Glomerular visceral epithelial cell (primary cell): ENCODE results near the gene STARD3.
A peak's percentile ranks its signal among the peaks of the same experiment; 100 is the strongest.
"Not testable (repeated sequence)": the region's sequence is repeated elsewhere in the genome, so short reads cannot be mapped to it uniquely, and the experiment has no call there.

Source experiments
- DNase-seq: peaks from one replicate; pipeline ENCODE4 v3.0.0-alpha.2; 2016; ENCODE audit errors: extremely low spot score

STARD3 gene

DNA sequence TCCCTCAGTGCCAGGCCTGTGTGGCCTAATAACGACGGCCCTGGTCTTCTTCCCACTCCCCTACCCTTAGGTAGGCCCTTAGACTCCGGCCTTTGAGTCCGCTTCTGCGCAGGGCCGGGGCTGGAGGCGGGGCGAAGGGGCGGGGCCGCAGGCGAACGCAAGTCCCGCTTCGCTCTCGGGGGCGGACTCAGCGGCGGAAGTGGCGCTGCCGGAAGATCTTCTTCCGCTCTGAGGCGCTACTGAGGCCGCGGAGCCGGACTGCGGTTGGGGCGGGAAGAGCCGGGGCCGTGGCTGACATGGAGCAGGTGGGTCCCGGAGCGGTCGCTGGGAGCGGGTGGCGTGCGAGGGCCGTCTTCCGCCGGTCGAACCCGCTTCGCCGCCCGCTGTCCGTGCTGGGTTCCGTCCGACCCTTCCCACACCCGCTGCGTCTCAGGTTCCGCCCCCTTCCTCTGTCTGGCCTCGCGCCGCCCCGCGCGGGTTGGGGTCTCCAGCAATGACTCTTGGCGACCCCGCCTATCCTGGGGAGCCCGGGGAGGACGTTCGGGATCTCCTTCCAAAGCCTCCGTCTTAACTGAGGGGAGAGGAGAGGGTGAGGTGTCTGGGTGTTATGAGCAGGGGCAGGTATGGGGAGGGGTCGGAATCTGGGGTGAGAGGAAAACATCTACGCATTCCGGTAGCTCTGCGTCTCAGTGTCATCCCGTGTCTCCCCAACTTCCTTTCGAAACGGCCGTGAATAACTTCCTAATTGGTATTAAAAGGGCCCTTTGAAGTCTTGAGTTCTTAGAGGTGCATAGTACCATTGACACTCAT is at the start of gene STARD3:
Gene STARD3, plus strand, starts transcription at position 218 of the 810 bp plus-strand sequence. CDS start 16,388 bp downstream, outside the sequence.
- DNase-seq: peak; percentile 87

DNA sequence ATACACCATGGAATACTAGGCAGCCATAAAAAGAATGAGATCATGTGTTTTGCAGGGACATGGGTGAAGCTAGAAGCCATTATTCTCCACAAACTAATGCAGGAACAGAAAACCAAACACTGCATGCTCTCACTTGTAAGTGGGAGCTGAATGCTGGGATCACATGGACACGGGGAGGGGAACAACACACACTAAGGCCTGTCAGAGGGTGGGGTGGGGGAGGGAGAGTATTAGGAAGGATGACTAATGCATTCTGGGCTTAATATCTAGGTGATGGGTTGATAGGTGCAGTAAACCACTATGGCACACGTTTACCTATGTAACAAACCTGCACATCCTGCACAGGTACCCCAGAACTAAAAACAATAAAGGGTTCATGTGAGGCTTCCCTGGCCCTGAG is 46.8 kb upstream of the STARD3 start:
- not testable (repeated sequence) for DNase-seq

DNA sequence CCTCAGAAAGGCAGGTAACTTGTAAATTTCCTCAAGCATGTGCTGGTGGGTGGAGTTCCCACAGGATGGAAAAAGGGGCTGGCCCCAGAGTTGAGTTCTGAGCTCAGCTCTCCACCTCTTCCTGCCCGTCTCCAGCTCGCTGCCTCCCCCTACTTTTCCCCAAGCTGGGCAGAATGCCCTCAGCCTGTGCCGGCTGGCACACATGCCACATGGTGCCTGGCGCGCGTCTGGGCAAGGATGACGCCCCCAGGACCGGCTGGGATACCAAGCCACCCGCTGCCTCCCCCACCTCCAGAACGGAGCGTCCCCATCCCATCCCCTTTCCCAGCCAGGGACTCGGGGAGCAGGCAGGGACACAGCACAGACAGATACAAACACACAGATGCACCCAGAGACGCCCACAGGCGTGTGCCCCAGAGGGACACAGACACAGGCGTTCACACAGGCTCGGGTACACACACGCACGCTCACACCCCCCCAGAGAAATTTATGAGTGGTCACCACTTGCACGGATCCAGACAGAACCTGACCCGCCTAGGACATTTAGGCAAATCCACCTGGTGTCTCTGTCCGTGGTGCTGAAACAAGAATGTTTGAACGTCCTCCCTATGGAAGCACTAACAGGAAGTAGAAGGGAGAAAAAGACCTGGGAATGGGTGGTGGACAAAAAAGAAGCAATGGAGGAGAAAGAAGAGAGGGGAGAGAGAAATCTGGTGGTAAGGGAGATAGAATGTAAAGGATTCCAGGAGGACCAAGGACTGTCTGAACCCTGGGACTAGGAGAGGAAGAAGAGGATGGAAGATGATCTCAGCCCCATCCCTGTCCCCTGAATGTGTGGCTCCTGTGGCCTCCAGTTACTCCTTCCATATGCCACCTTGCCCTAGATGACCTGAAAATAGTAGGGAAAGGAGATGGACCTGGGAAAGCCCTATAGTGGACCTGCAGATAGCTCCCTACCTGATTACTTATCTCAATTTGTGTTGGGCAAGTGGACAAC is 44.7 kb upstream of the STARD3 start:
- peak; percentile 54 for DNase-seq

- DNase-seq: no peak
Measured at GRCh38 chr17:39593371-39593770, 43.6 kb upstream of the STARD3 start.

GRCh38 chr17:39595294-39595693 is 41.6 kb upstream of the STARD3 start:
- DNase-seq: no peak

GRCh38 chr17:39595928-39596510 is 40.9 kb upstream of the STARD3 start:
- no peak for DNase-seq

GRCh38 chr17:39596543-39597267 is 40.2 kb upstream of the STARD3 start:
- DNase-seq: no peak

- no peak for DNase-seq
Measured at GRCh38 chr17:39597372-39598046, 39.4 kb upstream of the STARD3 start.

DNA sequence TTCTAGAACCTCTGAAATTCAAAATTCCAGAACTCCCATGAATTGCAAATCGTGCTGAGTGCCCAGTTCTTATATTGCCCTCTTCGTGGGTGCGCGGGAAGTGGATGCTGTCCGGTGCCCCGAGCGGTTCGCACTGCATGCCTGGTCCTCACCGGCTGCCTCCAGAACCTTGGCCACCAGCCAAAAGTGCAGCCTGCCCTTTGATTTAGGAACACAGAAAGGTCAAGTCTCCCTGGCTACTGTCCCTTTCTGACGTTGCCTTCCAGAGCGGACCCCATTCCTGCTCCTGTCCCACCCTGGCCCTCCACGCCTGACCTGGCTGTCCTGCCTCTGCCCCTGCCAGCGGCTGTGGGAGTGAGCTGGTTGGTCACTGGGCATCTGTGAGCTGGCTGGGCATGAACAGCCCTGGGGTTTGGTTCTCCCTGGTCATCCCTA is 38.9 kb upstream of the STARD3 start:
- DNase-seq: no peak

- no peak for DNase-seq
Measured at GRCh38 chr17:39598630-39599003, 38.3 kb upstream of the STARD3 start.

- no peak for DNase-seq
Measured at GRCh38 chr17:39599004-39599664, 37.8 kb upstream of the STARD3 start.

- no peak for DNase-seq
Measured at GRCh38 chr17:39599665-39600231, 37.2 kb upstream of the STARD3 start.

GRCh38 chr17:39600288-39600996 is 36.5 kb upstream of the STARD3 start:
- no peak for DNase-seq

DNA sequence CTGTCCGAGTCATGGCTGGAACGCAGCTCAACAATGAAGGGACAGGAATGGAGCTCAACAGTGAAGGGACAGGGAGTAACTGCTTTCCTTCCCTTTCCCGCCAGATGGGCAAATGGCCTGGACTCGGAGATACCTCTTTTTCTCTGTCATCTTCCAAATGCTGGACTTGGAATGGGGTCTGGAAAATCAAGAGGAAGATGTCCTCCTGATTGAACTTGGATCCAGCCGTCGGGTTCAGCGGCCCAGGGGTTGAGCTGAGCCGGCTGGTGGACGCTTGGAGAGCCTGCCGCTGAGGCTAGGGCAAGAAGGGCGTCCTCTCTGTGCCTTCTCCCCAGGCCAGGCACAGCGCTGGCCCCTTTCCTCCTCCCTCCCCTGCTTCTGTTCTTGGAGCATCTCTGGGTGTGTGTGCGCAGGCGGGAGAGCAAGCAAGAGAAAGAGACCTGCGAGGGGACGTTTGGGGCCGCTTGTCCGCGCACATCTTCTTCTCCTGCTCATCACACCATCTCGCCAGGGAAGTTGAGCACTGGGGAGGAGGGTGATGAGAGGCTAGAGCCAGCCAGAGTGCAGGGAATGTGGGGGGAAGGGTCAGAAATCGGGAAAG is 35.8 kb upstream of the STARD3 start:
- DNase-seq: no peak

DNA sequence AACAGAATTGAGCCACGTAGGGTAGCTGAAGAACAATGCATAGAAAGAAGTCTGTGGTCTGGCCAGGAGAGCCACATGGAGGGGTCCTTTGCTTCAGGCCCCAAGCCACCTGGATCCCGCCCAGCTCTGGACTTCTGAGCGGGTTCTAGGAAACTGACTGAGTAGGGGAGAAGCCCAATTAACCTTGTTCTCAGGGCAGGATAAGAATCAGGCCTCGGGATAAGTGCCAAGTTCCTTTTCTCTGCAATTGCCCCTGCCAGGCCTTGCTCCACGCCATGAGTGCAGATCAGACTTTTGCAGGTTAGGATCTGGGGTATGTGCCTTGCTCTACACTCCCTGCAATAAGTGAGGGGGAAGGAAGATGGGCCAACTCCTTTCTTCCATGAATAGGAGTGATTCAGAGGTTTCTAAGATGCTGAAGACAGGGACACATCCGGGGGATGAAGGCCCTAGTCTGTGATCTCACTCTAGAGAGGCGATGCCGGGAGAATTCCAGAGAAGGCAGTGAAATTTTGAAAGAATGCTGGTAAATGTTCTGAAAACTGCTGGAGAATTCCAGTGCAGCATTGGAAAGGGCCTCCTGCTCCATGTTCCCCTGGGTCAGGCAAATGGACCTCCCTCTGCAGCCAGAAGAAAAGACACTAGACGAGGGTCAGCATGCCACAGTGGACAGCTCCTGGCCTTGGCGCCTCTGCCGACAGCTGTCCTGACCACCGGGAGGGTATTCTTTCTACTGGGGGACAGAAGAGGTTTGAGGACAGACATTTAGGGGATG is 35.0 kb upstream of the STARD3 start:
- DNase-seq: no peak

GRCh38 chr17:39602533-39603303 is 34.2 kb upstream of the STARD3 start:
- DNase-seq: no peak

- no peak for DNase-seq
Measured at GRCh38 chr17:39603304-39604016, 33.5 kb upstream of the STARD3 start.
